ENCODE results near the gene ENPP1. TPM values are rescaled to one million over a fixed set of nuclear protein-coding genes. Genes with fewer than 3 reads are reported as not detected.

Gene ENPP1
- total RNA-seq, 1 donor from 2014 or later, result 3.4 TPM

GRCh38 chr6:131787079-131787478 lies 20.7 kb upstream of the ENPP1 start:
- no peak overlapping the region for H3K27ac ChIP-seq
- DNase-seq, result no peak
- ATAC-seq, result no peak
- H3K9me3 ChIP-seq, result no peaks in the 10 kb centered on the region
- H3K36me3 ChIP-seq, result no peaks in the 10 kb centered on the region
- no peaks in the 10 kb centered on the region for H3K27me3 ChIP-seq
- H3K4me1 ChIP-seq, result no peaks in the 10 kb centered on the region
- TF ChIP-seq CTCF (IDR thresholded peaks at IDR 0.05), result no peak
- H3K4me3 ChIP-seq, result no peak overlapping the region
- intact Hi-C loops (cut with DNase I), result no loop called here

- no peak for TF ChIP-seq CTCF (IDR thresholded peaks at IDR 0.05)
Measured at GRCh38 chr6:131787766-131788712, 19.8 kb upstream of the ENPP1 start.

GRCh38 chr6:131789219-131789618 lies 18.6 kb upstream of the ENPP1 start:
- H3K4me3 ChIP-seq, result no peak overlapping the region
- no peak for DNase-seq
- H3K27ac ChIP-seq, result no peak overlapping the region
- no peaks in the 10 kb centered on the region for H3K36me3 ChIP-seq
- no peak for ATAC-seq
- no peaks in the 10 kb centered on the region for H3K27me3 ChIP-seq
- no peak for TF ChIP-seq CTCF (IDR thresholded peaks at IDR 0.05)
- no peaks in the 10 kb centered on the region for H3K9me3 ChIP-seq
- intact Hi-C loops (cut with DNase I), result no loop called here
- no peaks in the 10 kb centered on the region for H3K4me1 ChIP-seq

More at GRCh38 chr6:131787766-131788712, 19.8 kb upstream of the ENPP1 start:
- ATAC-seq (no peak), DNase-seq (no peak)
- Histone ChIP-seq H3K36me3 (no peaks in the 10 kb centered on the region), H3K4me3 (no peak overlapping the region), H3K4me1 (no peaks in the 10 kb centered on the region), H3K9me3 (no peaks in the 10 kb centered on the region), H3K27ac (no peak overlapping the region), H3K27me3 (no peaks in the 10 kb centered on the region)
- intact Hi-C loops (cut with DNase I), result no loop called here

- TF ChIP-seq CTCF (IDR thresholded peaks at IDR 0.05), result no peak
- H3K36me3 ChIP-seq, result no peaks in the 10 kb centered on the region
- intact Hi-C loops (cut with DNase I), result no loop called here
- no peak overlapping the region for H3K27ac ChIP-seq
- no peak for ATAC-seq
- no peaks in the 10 kb centered on the region for H3K27me3 ChIP-seq
- no peak overlapping the region for H3K4me3 ChIP-seq
- H3K4me1 ChIP-seq, result no peaks in the 10 kb centered on the region
- no peak for DNase-seq
- H3K9me3 ChIP-seq, result no peaks in the 10 kb centered on the region
Measured at GRCh38 chr6:131791476-131791875, 16.3 kb upstream of the ENPP1 start.

- Histone ChIP-seq H3K27me3 (no peaks in the 10 kb centered on the region), H3K4me3 (no peak overlapping the region), H3K4me1 (no peaks in the 10 kb centered on the region), H3K36me3 (no peaks in the 10 kb centered on the region), H3K9me3 (no peaks in the 10 kb centered on the region), H3K27ac (no peak overlapping the region)
- TF ChIP-seq CTCF (IDR thresholded peaks at IDR 0.05), result no peak
- DNase-seq (no peak), ATAC-seq (no peak)
- intact Hi-C loops (cut with DNase I), result no loop called here
Measured at GRCh38 chr6:131792091-131792496, 15.7 kb upstream of the ENPP1 start.

Measured in upper lobe of right lung (tissue), 1 donor.